Endothelial cell of umbilical vein (primary cell): ENCODE results near the gene FAM193A.

Experiments
- CTCF ChIP-seq, 2 donors: IDR thresholded peaks; 1 replicate in 1 of 2; 2 replicates in 1 of 2; pipeline ENCODE4 v1.5.1; 2011; ENCODE audit warnings: low read length in 2 of 2, mild to moderate bottlenecking in 2 of 2, moderate library complexity in 2 of 2, control low read depth in 1 of 2, inconsistent platforms in 1 of 2, low read depth in 1 of 2; ENCODE audit not compliant: insufficient read depth in 1 of 2; ENCODE audit errors: extremely low read depth in 1 of 2
- EZH2 ChIP-seq: IDR thresholded peaks from 2 replicates; pipeline ENCODE4 v1.6.1; 2012; ENCODE audit warnings: borderline replicate concordance, low read depth, mild to moderate bottlenecking, moderate library complexity, low read length, inconsistent platforms; ENCODE audit not compliant: severe bottlenecking
- FOS ChIP-seq: IDR thresholded peaks from 2 replicates; pipeline ENCODE4 v1.6.1; 2011; ENCODE audit warnings: mild to moderate bottlenecking, low read length, moderate library complexity, borderline replicate concordance; ENCODE audit not compliant: insufficient read depth
- GATA2 ChIP-seq: IDR thresholded peaks from 2 replicates; pipeline ENCODE4 v1.7.0; 2011; ENCODE audit warnings: low read depth, mild to moderate bottlenecking, moderate library complexity, mixed read lengths, low read length; ENCODE audit not compliant: insufficient read length, insufficient read depth
- JUN ChIP-seq: IDR thresholded peaks from 2 replicates; pipeline ENCODE4 v1.6.1; 2011; ENCODE audit warnings: borderline replicate concordance, low read depth; ENCODE audit not compliant: insufficient read length, insufficient read depth
- MAX ChIP-seq: IDR thresholded peaks from 2 replicates; pipeline ENCODE4 v1.6.1; 2011; ENCODE audit not compliant: insufficient read depth, insufficient read length
- POLR2A ChIP-seq: IDR thresholded peaks from 2 replicates; pipeline ENCODE4 v1.6.1; 2012; ENCODE audit warnings: low read depth, mild to moderate bottlenecking, control low read depth, low read length
- POLR2AphosphoS5 ChIP-seq: IDR thresholded peaks from 2 replicates; pipeline ENCODE4 v1.6.1; 2012; ENCODE audit warnings: low read depth, mild to moderate bottlenecking, control low read depth, low read length, moderate library complexity; ENCODE audit not compliant: insufficient read depth

- TF ChIP-seq POLR2A = no peak
- TF ChIP-seq CTCF (IDR thresholded peaks at IDR 0.05; ENCODE audit: extremely low read depth in 1 of 2, insufficient read depth in 1 of 2, low read depth in 1 of 2, low read length in 2 of 2) = no peak
- TF ChIP-seq EZH2 = no peak
- TF ChIP-seq POLR2AphosphoS5 = no peak
- TF ChIP-seq GATA2 = no peak
- no peak for TF ChIP-seq JUN
- TF ChIP-seq MAX = no peak
- no peak for TF ChIP-seq FOS
These were observed 218.7 kb downstream of the FAM193A start for GRCh38 chr4:2754848-2755819.
